GM18907 (cell line): ENCODE results near the gene C8B.

Experiments used
- ATAC-seq: cut with Tn5 transposase; IDR thresholded peaks from one replicate; pipeline ENCODE4 v1.9.1; 2021; ENCODE audit warnings: mild to moderate bottlenecking, moderate library complexity; ENCODE audit not compliant: unreplicated experiment

Gene C8B

GRCh38 chr1:56905667-56906066 is 60.1 kb downstream of the C8B start:
- no peak for ATAC-seq

- ATAC-seq: no peak
Measured at GRCh38 chr1:56904663-56905397, 61.0 kb downstream of the C8B start.

GRCh38 chr1:56903778-56904177 is 62.0 kb downstream of the C8B start:
- ATAC-seq: no peak

- no peak for ATAC-seq
Measured at GRCh38 chr1:56901716-56902115, 64.1 kb downstream of the C8B start.

GRCh38 chr1:56898879-56899278 is 66.9 kb downstream of the C8B start:
- no peak for ATAC-seq

GRCh38 chr1:56898005-56898373 is 67.8 kb downstream of the C8B start:
- no peak for ATAC-seq

GRCh38 chr1:56897150-56898004 is 68.4 kb downstream of the C8B start:
- no peak for ATAC-seq

GRCh38 chr1:56894014-56894413 is 71.8 kb downstream of the C8B start:
- no peak for ATAC-seq

GRCh38 chr1:56890229-56890628 is 75.6 kb downstream of the C8B start:
- ATAC-seq: no peak

- ATAC-seq: no peak
Measured at GRCh38 chr1:56881417-56881816, 84.4 kb downstream of the C8B start.

GRCh38 chr1:56880774-56881173 is 85.0 kb downstream of the C8B start:
- no peak for ATAC-seq
